Lower lobe of right lung (tissue), 2 donors: Measurements from ENCODE around the gene MCM3. TPM values are rescaled to one million over a fixed set of nuclear protein-coding genes. Genes with fewer than 3 reads are reported as not detected.
A peak's percentile ranks its signal among the peaks of the same experiment; 100 is the strongest.

Experiments used
- ATAC-seq, 2 donors: fragments of 200-7000 bp; cut with Tn5 transposase; one replicate each; pipeline ENCODE4 v1.9.1; 2020 to 2022; ENCODE audit warnings: mild to moderate bottlenecking in 2 of 2, moderate library complexity in 2 of 2
- DNase-seq: peaks from one replicate; pipeline ENCODE4 v3.0.0-alpha.2; 2020
- H3K27ac ChIP-seq: fragments of 200-600 bp; one replicate; pipeline ENCODE4 v1.8.0; 2022
- H3K27me3 ChIP-seq: fragments of 200-600 bp; one replicate; pipeline ENCODE4 v1.8.0; 2022; ENCODE audit warnings: low read depth
- H3K36me3 ChIP-seq: fragments of 200-600 bp; one replicate; pipeline ENCODE4 v1.8.0; 2022; ENCODE audit warnings: mild to moderate bottlenecking
- H3K4me1 ChIP-seq: fragments of 200-600 bp; one replicate; pipeline ENCODE4 v1.8.0; 2022
- H3K4me3 ChIP-seq: fragments of 200-600 bp; one replicate; pipeline ENCODE4 v1.8.0; 2022; ENCODE audit warnings: mild to moderate bottlenecking
- H3K9me3 ChIP-seq: fragments of 200-600 bp; one replicate; pipeline ENCODE4 v1.8.0; 2022
- intact Hi-C: fragments of 100-400 bp; cut with DNase I; formaldehyde crosslinking; loops from one replicate; pipeline ENCODE4 v1.11.0; 2022
- total RNA-seq: library from RNA; stranded (reverse); fragmentation: NEBNext Ultra II Directional; extraction: Animal tissue kit (Norgen Biotek cat#: 25700); gene quantifications from one replicate; pipeline ENCODE4 v1.2.1, GENCODE V29; 2021
- TF ChIP-seq, protein P1 (sequence below): fragments of 200-600 bp; IDR thresholded peaks from one replicate; pipeline ENCODE4 v1.8.0; 2022; ENCODE audit warnings: antibody characterized with exemption, mild to moderate bottlenecking
- donor health status: DM: no; HTN: yes; CAD: no; lungs with severe emphysema.

MCM3 gene
- total RNA-seq, 1 donor from 2014 or later = 25.6 TPM

DNA sequence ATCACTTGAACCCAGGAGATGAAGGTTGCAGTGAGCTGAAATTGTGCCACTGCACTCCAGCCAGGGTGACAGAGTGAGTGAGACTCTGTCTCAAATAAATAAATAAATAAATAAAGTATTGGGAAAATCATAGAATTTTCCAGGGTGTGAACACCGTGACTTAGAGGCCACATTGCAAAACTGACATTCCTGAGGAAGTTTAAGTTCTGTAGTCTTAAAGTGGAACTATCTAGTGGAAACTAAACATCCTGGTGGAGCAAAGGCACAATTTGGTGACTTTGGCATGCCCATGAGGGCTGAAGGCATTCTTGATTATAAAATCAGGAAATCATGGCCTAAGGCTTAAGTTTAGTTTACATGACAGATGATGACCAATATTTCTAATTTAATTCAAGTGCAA, 32.7 kb upstream of the MCM3 start:
- peak in 1 of 2 donors; percentile 31 for ATAC-seq
- Histone ChIP-seq H3K4me3 (no peak overlapping the region), H3K9me3 (no peaks in the 10 kb centered on the region), H3K27me3 (no peaks in the 10 kb centered on the region), H3K36me3 (no peaks in the 10 kb centered on the region), H3K27ac (no peak overlapping the region), H3K4me1 (peaks cover 10% of the 10 kb centered on the region)
- TF ChIP-seq, protein P1, sequence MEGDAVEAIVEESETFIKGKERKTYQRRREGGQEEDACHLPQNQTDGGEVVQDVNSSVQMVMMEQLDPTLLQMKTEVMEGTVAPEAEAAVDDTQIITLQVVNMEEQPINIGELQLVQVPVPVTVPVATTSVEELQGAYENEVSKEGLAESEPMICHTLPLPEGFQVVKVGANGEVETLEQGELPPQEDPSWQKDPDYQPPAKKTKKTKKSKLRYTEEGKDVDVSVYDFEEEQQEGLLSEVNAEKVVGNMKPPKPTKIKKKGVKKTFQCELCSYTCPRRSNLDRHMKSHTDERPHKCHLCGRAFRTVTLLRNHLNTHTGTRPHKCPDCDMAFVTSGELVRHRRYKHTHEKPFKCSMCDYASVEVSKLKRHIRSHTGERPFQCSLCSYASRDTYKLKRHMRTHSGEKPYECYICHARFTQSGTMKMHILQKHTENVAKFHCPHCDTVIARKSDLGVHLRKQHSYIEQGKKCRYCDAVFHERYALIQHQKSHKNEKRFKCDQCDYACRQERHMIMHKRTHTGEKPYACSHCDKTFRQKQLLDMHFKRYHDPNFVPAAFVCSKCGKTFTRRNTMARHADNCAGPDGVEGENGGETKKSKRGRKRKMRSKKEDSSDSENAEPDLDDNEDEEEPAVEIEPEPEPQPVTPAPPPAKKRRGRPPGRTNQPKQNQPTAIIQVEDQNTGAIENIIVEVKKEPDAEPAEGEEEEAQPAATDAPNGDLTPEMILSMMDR = no peak
- intact Hi-C loops = no loop called here
- DNase-seq = no peak

DNA sequence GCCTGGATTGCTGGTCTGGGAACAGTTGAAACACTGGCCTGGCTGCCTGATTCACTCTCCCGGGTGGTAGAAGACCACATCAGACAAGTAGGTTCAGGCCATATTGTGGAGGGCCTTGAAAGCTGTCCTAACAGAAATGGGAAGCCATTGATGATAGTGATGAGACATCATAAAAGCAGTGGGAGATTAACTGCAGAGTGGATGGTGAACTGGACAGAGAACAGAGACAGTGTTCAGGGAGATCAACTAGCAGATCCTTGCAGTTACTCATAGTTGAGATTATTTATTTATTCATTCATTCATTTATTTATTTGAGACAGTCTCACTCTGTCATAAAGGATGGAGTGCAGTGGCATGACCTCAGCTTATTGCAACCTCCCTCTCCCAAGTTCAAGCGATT, 30.2 kb upstream of the MCM3 start:
- no peak overlapping the region for H3K4me3 ChIP-seq
- H3K4me1 ChIP-seq = peaks cover 10% of the 10 kb centered on the region
- ATAC-seq = no peak
- no peaks in the 10 kb centered on the region for H3K36me3 ChIP-seq
- TF ChIP-seq, protein P1 = no peak
- intact Hi-C loops = no loop called here
- H3K27ac ChIP-seq = no peak overlapping the region
- no peak for DNase-seq
- no peaks in the 10 kb centered on the region for H3K9me3 ChIP-seq
- H3K27me3 ChIP-seq = no peaks in the 10 kb centered on the region

DNA sequence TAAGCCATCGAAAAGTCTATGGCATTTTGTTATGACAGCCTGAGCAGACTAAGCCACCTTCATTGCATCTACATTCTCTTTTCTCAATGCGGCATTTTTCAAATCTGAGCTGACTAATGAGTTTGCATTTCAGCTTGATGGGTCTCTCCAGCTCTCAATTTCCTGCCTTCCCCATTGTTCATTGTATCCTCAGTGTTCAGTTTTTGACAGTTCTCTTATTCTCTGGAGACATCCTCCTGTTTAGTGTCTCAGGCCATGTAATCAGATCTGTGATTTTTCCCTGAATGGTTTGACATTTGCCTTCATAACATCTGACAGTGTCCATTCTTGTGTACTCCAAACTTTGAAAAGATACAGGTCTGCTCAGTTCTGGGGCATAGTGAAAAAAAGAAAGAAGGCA, 27.9 kb upstream of the MCM3 start:
- no peaks in the 10 kb centered on the region for H3K9me3 ChIP-seq
- no peak overlapping the region for H3K27ac ChIP-seq
- H3K4me1 ChIP-seq = peaks cover 13% of the 10 kb centered on the region
- TF ChIP-seq, protein P1 = no peak
- intact Hi-C loops = no loop called here
- DNase-seq = no peak
- H3K4me3 ChIP-seq = no peak overlapping the region
- no peaks in the 10 kb centered on the region for H3K27me3 ChIP-seq
- no peak for ATAC-seq
- no peaks in the 10 kb centered on the region for H3K36me3 ChIP-seq

DNA sequence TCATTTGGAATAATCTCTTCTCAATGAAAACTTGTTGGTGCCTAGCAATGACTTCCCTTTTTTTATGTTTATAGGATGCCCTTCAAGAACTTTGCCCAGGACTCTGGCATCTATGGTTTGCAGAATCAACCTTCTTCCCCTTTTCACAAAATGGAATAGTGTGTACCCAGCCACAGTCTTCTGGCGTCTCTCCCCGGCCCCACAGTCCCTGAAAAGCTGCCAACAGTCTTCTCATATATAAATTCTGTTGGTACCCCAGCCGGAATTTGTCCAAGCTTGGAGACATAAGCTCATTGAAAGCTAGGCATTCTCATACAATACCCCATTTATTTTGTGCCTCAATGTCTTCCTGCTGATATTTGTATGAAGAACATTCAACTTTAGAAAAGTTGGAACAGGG, 26.4 kb upstream of the MCM3 start:
- TF ChIP-seq, protein P1 = no peak
- H3K27me3 ChIP-seq = no peaks in the 10 kb centered on the region
- ATAC-seq (no peak), DNase-seq (no peak)
- intact Hi-C loops = no loop called here
- no peak overlapping the region for H3K27ac ChIP-seq
- H3K4me3 ChIP-seq = no peak overlapping the region
- no peaks in the 10 kb centered on the region for H3K9me3 ChIP-seq
- H3K36me3 ChIP-seq = no peaks in the 10 kb centered on the region
- H3K4me1 ChIP-seq = peaks cover 23% of the 10 kb centered on the region

DNA sequence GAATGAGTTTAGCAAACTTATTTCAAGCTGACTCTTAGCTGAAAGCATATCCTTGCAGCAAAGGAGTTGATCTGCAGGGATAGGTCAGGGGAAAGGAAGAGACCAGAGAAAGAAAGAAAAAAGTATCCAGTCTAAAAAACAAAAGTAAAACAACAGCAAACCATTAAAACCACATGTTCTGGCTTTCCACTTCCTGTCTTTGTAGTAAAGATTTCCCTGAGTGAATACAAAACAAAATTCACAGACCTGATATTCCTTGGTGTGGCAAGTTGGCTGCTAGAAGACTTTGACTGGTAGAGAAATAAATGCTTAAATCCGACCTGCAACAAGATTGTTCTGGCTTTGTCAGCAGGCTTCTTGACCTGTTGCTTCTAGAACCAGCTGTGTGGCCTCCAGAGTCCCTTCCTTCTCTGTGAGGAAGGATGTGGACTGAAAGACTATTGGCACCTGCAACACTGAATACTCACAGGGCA, 23.4 kb upstream of the MCM3 start:
- DNase-seq (no peak), ATAC-seq (no peak)
- TF ChIP-seq, protein P1 = no peak
- peaks cover 48% of the 10 kb centered on the region for H3K4me1 ChIP-seq
- no peak overlapping the region for H3K4me3 ChIP-seq
- intact Hi-C loops = no loop called here
- H3K9me3 ChIP-seq = no peaks in the 10 kb centered on the region
- H3K36me3 ChIP-seq = no peaks in the 10 kb centered on the region
- no peaks in the 10 kb centered on the region for H3K27me3 ChIP-seq
- H3K27ac ChIP-seq = peak overlapping the region; percentile 77
